Testis (tissue), 2 donors: ENCODE data around the gene GLYATL3.

Source experiments
- CTCF ChIP-seq, 3 experiments: fragments of 450-650 bp in 2 of 3; fragments of 200-600 bp in 1 of 3; sonication (generic) in 1 of 3; IDR thresholded peaks; one replicate each; pipeline ENCODE4 v1.5.1; 2016 to 2019; ENCODE audit warnings: antibody characterized with exemption in 3 of 3, mild to moderate bottlenecking in 2 of 3, moderate library complexity in 1 of 3
- POLR2A ChIP-seq: fragments of 450-650 bp; IDR thresholded peaks from one replicate; pipeline ENCODE4 v1.6.1; 2017; ENCODE audit warnings: antibody characterized with exemption, mild to moderate bottlenecking, moderate library complexity

- no peak for TF ChIP-seq CTCF (IDR thresholded peaks at IDR 0.05)
- TF ChIP-seq POLR2A = no peak
These were observed 15.9 kb downstream of the GLYATL3 start for GRCh38 chr6:49515485-49516146.
